GM12878 (cell line): ENCODE measurements around the gene TBC1D8B.

Experiments
- CTCF ChIP-seq, 3 experiments: IDR thresholded peaks in 2 of 3; conservative IDR thresholded peaks in 1 of 3; 2 replicates each; pipeline ENCODE4 v1.5.1; 2011; ENCODE audit warnings: low read depth in 3 of 3, low read length in 3 of 3, mild to moderate bottlenecking in 3 of 3, control low read depth in 2 of 3, moderate library complexity in 2 of 3, inconsistent platforms in 1 of 3, mixed read lengths in 1 of 3; ENCODE audit not compliant: control insufficient read depth in 2 of 3, insufficient read depth in 1 of 3; ENCODE audit errors: extremely low read depth in 1 of 3
- EZH2 ChIP-seq: IDR thresholded peaks from 2 replicates; pipeline ENCODE4 v1.6.1; 2012; ENCODE audit warnings: low read depth, mild to moderate bottlenecking, control low read depth, inconsistent platforms, low read length, borderline replicate concordance; ENCODE audit not compliant: control insufficient read depth
- MAX ChIP-seq: IDR thresholded peaks from 2 replicates; pipeline ENCODE4 v1.6.1; 2012; ENCODE audit warnings: low read depth, low read length, improper control_type of control experiment
- NFYA ChIP-seq: IDR thresholded peaks from 2 replicates; pipeline ENCODE4 v1.6.1; 2011; ENCODE audit warnings: low read depth, mild to moderate bottlenecking, low read length, improper control_type of control experiment, borderline replicate concordance
- PRDM15 ChIP-seq: fragments of 450-650 bp; formaldehyde crosslinking; IDR thresholded peaks from 2 replicates; pipeline ENCODE4 v1.4.0; 2020; ENCODE audit warnings: mild to moderate bottlenecking, moderate library complexity

GRCh38 chrX:106903291-106903824 is 100.9 kb downstream of the TBC1D8B start, which contains the start of gene RIPPLY1:
- no peak for TF ChIP-seq CTCF (IDR thresholded peaks at IDR 0.05 in 2 of 3, conservative IDR thresholded peaks at IDR 0.05 in 1 of 3; ENCODE audit: control insufficient read depth in 2 of 3, extremely low read depth in 1 of 3, insufficient read depth in 1 of 3, low read depth in 3 of 3, low read length in 3 of 3)
- no peak for TF ChIP-seq PRDM15 (CRISPR knock-in tag)
- TF ChIP-seq NFYA: no peak
- no peak for TF ChIP-seq EZH2
- TF ChIP-seq MAX: no peak
